ENCODE measurements around the gene IL17REL. TPM values are rescaled to one million over a fixed set of nuclear protein-coding genes. Genes with fewer than 3 reads are reported as not detected.

Gene IL17REL
- total RNA-seq, 2 donors from 2014 or later = 0.15 TPM; not detected in 1

DNA sequence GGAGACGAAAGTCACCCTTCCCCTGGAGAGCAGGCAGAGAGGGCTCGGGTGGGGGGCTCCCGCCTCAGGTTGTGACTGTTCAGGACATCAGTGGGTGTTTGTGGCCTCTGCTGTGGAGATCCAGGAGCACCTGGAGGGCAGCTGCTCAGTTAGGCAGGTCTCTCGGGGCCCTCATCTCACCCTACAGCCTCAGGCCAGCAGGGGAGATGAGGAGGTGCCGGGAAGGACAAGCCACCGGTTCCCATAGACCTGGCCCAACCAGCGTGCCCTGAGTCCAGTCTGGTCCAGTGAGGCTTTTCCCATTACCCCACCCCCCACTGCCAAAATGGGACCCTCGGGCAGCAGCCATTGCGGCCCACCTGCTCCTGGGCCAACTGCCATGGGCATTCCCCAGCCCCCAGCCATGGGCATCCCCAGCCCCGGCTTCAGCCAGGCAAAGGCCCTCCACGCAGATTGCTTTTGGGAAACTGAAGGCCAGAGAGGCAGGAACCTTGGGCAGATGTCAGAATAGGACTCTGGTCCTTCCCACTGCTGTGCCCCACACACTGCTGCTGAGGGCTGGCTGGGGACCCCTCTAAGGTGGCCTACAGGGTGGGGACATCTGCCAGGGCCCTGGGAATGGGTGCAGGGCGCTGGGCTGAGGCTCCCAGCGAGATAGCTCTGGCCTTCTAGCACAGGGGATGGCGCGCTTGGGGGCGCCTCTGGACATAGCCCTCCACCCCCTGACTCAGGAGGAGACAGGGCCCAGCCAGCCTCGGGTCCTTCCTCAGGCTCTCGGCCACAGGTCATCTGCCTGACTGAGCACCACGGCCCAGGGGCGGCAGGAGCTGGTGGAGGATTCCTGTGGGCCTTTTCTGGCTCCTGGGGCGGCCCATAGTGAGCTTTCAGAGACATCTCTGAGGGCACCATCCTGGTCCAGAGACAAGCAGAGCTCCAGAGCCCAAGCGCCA, 47.2 kb downstream of the IL17REL start:
- H3K27ac ChIP-seq (ENCODE audit: low read depth, low read length) = no peak overlapping the region
- DNase-seq = peak; percentile 50
- no peak for TF ChIP-seq CTCF (conservative IDR thresholded peaks at IDR 0.05)
- no peak overlapping the region for H3K9ac ChIP-seq (ENCODE audit: extremely low read depth, low read length, poor library complexity, severe bottlenecking)
- Mint-ChIP-seq H3K27ac (no peak overlapping the region), H3K27me3 (ENCODE audit: insufficient read depth) (no peaks in the 10 kb centered on the region), H3K4me1 (no peaks in the 10 kb centered on the region), H3K36me3 (ENCODE audit: low read depth) (peaks cover 9% of the 10 kb centered on the region), H3K9me3 (no peaks in the 10 kb centered on the region), H3K4me3 (no peak overlapping the region)
- WGBS, 2 experiments (ENCODE audit: insufficient coverage in 1 of 2, insufficient read length in 1 of 2) = 92 to 96% methylated on average over 12 to 22 of the region's 22 CpGs
- peaks cover 9% of the 10 kb centered on the region for H3K27me3 ChIP-seq (ENCODE audit: control insufficient read depth, insufficient read depth, low read length, poor library complexity, severe bottlenecking)
- peaks cover 6% of the 10 kb centered on the region for H3K4me1 ChIP-seq (ENCODE audit: control insufficient read depth, insufficient read depth, low read length)
- peaks cover 18% of the 10 kb centered on the region for H3K36me3 ChIP-seq (ENCODE audit: control insufficient read depth, insufficient read depth, low read length)
- no peaks in the 10 kb centered on the region for H3K9me3 ChIP-seq (ENCODE audit: control insufficient read depth, low read length)
- no peak overlapping the region for H3K4me3 ChIP-seq (ENCODE audit: low read length)

DNA sequence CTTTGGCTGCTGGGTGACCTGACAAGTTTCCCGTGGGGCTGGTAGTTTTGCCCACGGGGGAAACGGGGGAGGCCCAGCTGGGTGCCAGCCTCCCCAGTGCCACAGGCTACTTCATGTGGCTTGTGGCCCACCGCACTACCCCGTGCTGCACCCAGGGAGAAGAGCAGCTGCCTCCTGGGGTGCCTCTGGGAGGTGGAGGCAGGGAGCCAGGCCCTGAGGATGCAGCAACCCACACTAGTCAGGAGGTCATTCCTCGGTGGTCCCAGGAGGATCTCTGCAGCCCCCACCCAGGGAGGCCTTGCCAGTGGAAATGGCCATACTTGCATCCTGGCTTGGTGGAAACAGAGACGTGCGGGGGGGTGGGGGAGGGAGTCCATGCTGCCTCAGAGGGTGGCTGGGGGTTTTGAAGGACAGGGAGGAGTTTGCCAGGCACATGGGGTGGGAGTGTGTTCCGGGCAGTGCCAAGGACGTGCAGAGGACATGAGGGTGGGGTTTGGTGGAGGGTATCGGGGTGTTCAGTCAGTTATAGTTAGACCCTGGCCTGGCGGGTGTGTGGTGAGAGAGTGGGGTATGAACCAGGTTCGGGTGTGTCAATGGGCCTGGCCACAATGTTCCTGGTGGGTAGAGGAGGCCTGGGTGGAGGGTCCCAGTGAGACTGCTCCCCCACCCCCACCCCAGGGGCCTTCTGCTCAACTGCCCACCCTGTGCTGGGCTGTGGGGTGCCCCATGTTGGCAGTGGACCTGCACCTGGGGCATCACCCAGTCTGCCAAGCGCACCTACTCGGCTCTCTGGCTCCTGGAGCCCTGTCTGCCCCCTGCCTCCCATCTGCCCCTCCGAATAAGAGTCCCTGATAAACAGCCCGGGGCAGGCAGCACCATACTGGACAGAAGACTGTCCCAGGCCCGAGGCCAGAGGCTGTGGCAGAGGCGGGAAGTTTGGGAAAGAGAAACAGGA, 48.2 kb downstream of the IL17REL start:
- Mint-ChIP-seq H3K36me3 (ENCODE audit: low read depth) (peaks cover 9% of the 10 kb centered on the region), H3K27me3 (ENCODE audit: insufficient read depth) (no peaks in the 10 kb centered on the region), H3K4me1 (no peaks in the 10 kb centered on the region), H3K4me3 (no peak overlapping the region), H3K9me3 (no peaks in the 10 kb centered on the region), H3K27ac (no peak overlapping the region)
- Histone ChIP-seq H3K4me3 (ENCODE audit: low read length) (no peak overlapping the region), H3K27ac (ENCODE audit: low read depth, low read length) (no peak overlapping the region), H3K4me1 (ENCODE audit: control insufficient read depth, insufficient read depth, low read length) (peaks cover 9% of the 10 kb centered on the region), H3K9ac (ENCODE audit: extremely low read depth, low read length, poor library complexity, severe bottlenecking) (no peak overlapping the region), H3K36me3 (ENCODE audit: control insufficient read depth, insufficient read depth, low read length) (peaks cover 18% of the 10 kb centered on the region), H3K27me3 (ENCODE audit: control insufficient read depth, insufficient read depth, low read length, poor library complexity, severe bottlenecking) (no peaks in the 10 kb centered on the region), H3K9me3 (ENCODE audit: control insufficient read depth, low read length) (no peaks in the 10 kb centered on the region)
- DNase-seq = peak; percentile 44
- WGBS, 2 experiments (ENCODE audit: insufficient coverage in 1 of 2, insufficient read length in 1 of 2) = 94 to 99% methylated on average over 10 to 19 of the region's 19 CpGs
- TF ChIP-seq CTCF (conservative IDR thresholded peaks at IDR 0.05) = no peak

DNA sequence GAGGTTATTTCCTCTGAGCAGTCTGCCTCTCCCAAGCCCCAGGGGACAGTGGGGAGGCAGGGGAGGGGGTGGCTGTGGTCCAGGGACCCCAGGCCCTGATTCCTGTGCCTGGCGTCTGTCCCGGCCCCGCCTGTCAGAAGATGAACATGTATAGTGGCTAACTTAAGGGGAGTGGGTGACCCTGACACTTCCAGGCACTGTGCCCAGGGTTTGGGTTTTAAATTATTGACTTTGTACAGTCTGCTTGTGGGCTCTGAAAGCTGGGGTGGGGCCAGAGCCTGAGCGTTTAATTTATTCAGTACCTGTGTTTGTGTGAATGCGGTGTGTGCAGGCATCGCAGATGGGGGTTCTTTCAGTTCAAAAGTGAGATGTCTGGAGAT, 48.9 kb downstream of the IL17REL start:
- Histone ChIP-seq H3K27ac (ENCODE audit: low read depth, low read length) (no peak overlapping the region), H3K9me3 (ENCODE audit: control insufficient read depth, low read length) (no peaks in the 10 kb centered on the region), H3K9ac (ENCODE audit: extremely low read depth, low read length, poor library complexity, severe bottlenecking) (no peak overlapping the region), H3K27me3 (ENCODE audit: control insufficient read depth, insufficient read depth, low read length, poor library complexity, severe bottlenecking) (no peaks in the 10 kb centered on the region), H3K36me3 (ENCODE audit: control insufficient read depth, insufficient read depth, low read length) (peaks cover 18% of the 10 kb centered on the region), H3K4me1 (ENCODE audit: control insufficient read depth, insufficient read depth, low read length) (peaks cover 9% of the 10 kb centered on the region), H3K4me3 (ENCODE audit: low read length) (no peak overlapping the region)
- Mint-ChIP-seq H3K4me3 (peak overlapping the region; percentile 83), H3K27ac (no peak overlapping the region), H3K9me3 (no peaks in the 10 kb centered on the region), H3K36me3 (ENCODE audit: low read depth) (peaks cover 9% of the 10 kb centered on the region), H3K4me1 (peaks cover 4% of the 10 kb centered on the region), H3K27me3 (ENCODE audit: insufficient read depth) (no peaks in the 10 kb centered on the region)
- DNase-seq = no peak
- TF ChIP-seq CTCF (conservative IDR thresholded peaks at IDR 0.05) = no peak
- 75 to 83% methylated on average over 4 to 6 of the region's 6 CpGs for WGBS, 2 experiments (ENCODE audit: insufficient coverage in 1 of 2, insufficient read length in 1 of 2)
